DOHH2 (cell line): ENCODE measurements around the gene AKAIN1.

Experiments
- H3F3A ChIP-seq: fragments of 200-600 bp; sonication (generic), shearing (Covaris generic); 2 replicates; pipeline ENCODE4 v1.6.0; 2016; ENCODE audit warnings: antibody characterized with exemption, mild to moderate bottlenecking; ENCODE audit not compliant: control insufficient read depth, insufficient read depth
- H3K27ac ChIP-seq: fragments of 200-600 bp; sonication (generic); 2 replicates; pipeline ENCODE4 v1.5.1; 2014; ENCODE audit warnings: low read depth, mild to moderate bottlenecking, low read length, moderate library complexity
- H3K27me3 ChIP-seq: fragments of 200-600 bp; sonication (generic); 2 replicates; pipeline ENCODE4 v1.6.1; 2014; ENCODE audit warnings: mild to moderate bottlenecking, low read length, mixed read lengths; ENCODE audit not compliant: control insufficient read depth
- H3K36me3 ChIP-seq: fragments of 200-600 bp; sonication (generic); 2 replicates; pipeline ENCODE4 v1.6.1; 2014; ENCODE audit warnings: mild to moderate bottlenecking, low read length, moderate library complexity, mixed read lengths; ENCODE audit not compliant: control insufficient read depth
- H3K4me1 ChIP-seq: fragments of 200-600 bp; sonication (generic); 2 replicates; pipeline ENCODE4 v1.6.1; 2014; ENCODE audit warnings: mild to moderate bottlenecking, low read length, mixed read lengths; ENCODE audit not compliant: control insufficient read depth
- H3K4me2 ChIP-seq: fragments of 200-600 bp; sonication (generic); 2 replicates; pipeline ENCODE4 v1.6.0; 2014; ENCODE audit warnings: mild to moderate bottlenecking, low read length, moderate library complexity
- H3K4me3 ChIP-seq: fragments of 200-600 bp; sonication (generic); 2 replicates; pipeline ENCODE4 v1.5.1; 2014; ENCODE audit warnings: mild to moderate bottlenecking, low read length, mixed read lengths
- H3K79me2 ChIP-seq: fragments of 200-600 bp; sonication (generic); 2 replicates; pipeline ENCODE4 v1.6.1; 2014; ENCODE audit warnings: mild to moderate bottlenecking, low read length, mixed read lengths; ENCODE audit not compliant: control insufficient read depth
- H3K9me2 ChIP-seq: fragments of 200-600 bp; sonication (generic); replicated peaks from 2 replicates; pipeline ENCODE4 v1.6.1; 2014; ENCODE audit warnings: mild to moderate bottlenecking, low read length, mixed read lengths; ENCODE audit not compliant: control insufficient read depth
- H3K9me3 ChIP-seq: fragments of 200-600 bp; sonication (generic); 2 replicates; pipeline ENCODE4 v1.6.1; 2014; ENCODE audit warnings: antibody characterized with exemption, low read length, mixed read lengths; ENCODE audit not compliant: control insufficient read depth, insufficient read depth
- H4K20me1 ChIP-seq: fragments of 200-600 bp; sonication (generic); 2 replicates; pipeline ENCODE4 v1.6.0; 2014; ENCODE audit warnings: low read depth, mild to moderate bottlenecking, antibody characterized with exemption, low read length, moderate library complexity; ENCODE audit not compliant: control insufficient read depth, insufficient read depth
- CTCF ChIP-seq: fragments of 200-600 bp; sonication (generic); IDR thresholded peaks from one replicate; pipeline ENCODE4 v1.5.1; 2014; ENCODE audit warnings: antibody characterized with exemption, mild to moderate bottlenecking, low read depth, low read length; ENCODE audit not compliant: poor library complexity, severe bottlenecking
- EZH2phosphoT487 ChIP-seq: fragments of 200-600 bp; sonication (generic); IDR thresholded peaks from 2 replicates; pipeline ENCODE4 v1.6.1; 2017; ENCODE audit warnings: borderline replicate concordance, mild to moderate bottlenecking, antibody characterized with exemption, low read length, moderate library complexity, mixed read lengths

Gene AKAIN1

GRCh38 chr18:5142859-5143258, 54.2 kb downstream of the AKAIN1 start:
- no peaks in the 10 kb centered on the region for H3F3A ChIP-seq
- no peaks in the 10 kb centered on the region for H3K9me2 ChIP-seq
- H3K27ac ChIP-seq: no peak overlapping the region
- H4K20me1 ChIP-seq: no peaks in the 10 kb centered on the region
- H3K27me3 ChIP-seq: no peaks in the 10 kb centered on the region
- H3K36me3 ChIP-seq: no peaks in the 10 kb centered on the region
- no peaks in the 10 kb centered on the region for H3K4me1 ChIP-seq
- H3K4me3 ChIP-seq: no peak overlapping the region
- no peak overlapping the region for H3K4me2 ChIP-seq
- H3K79me2 ChIP-seq: no peaks in the 10 kb centered on the region
- no peaks in the 10 kb centered on the region for H3K9me3 ChIP-seq
- no peak for TF ChIP-seq EZH2phosphoT487
- TF ChIP-seq CTCF: no peak

DNA sequence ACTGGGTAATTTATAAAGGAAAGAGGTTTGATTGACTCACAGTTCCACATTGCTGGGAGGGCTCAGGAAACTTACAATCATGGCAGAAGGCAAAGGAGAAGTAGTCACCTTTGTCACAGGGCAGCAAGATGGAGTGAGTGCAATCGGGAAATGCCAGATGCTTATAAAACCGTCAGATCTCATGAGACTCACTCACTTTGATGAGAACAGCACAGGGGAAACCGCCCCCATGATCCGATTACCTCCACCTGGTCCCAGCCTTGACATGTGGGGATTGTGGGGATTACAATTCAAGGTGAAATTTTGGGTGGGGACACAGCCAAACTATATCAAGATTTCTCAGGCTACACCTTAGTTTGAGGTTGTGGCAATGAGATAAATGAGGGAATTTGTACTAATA, 54.9 kb downstream of the AKAIN1 start:
- Histone ChIP-seq H3K4me2 (no peak overlapping the region), H3F3A (no peaks in the 10 kb centered on the region), H3K9me3 (no peaks in the 10 kb centered on the region), H3K36me3 (no peaks in the 10 kb centered on the region), H4K20me1 (no peaks in the 10 kb centered on the region), H3K27me3 (no peaks in the 10 kb centered on the region), H3K27ac (no peak overlapping the region), H3K79me2 (no peaks in the 10 kb centered on the region), H3K4me1 (no peaks in the 10 kb centered on the region), H3K9me2 (no peaks in the 10 kb centered on the region), H3K4me3 (no peak overlapping the region)
- TF ChIP-seq EZH2phosphoT487 (no peak), CTCF (no peak)

- Histone ChIP-seq H3K4me1 (no peaks in the 10 kb centered on the region), H3F3A (no peaks in the 10 kb centered on the region), H3K4me2 (no peak overlapping the region), H3K9me2 (no peaks in the 10 kb centered on the region), H3K79me2 (no peaks in the 10 kb centered on the region), H4K20me1 (no peaks in the 10 kb centered on the region), H3K9me3 (no peaks in the 10 kb centered on the region), H3K4me3 (no peak overlapping the region), H3K36me3 (no peaks in the 10 kb centered on the region), H3K27ac (no peak overlapping the region), H3K27me3 (no peaks in the 10 kb centered on the region)
- TF ChIP-seq EZH2phosphoT487: no peak
- TF ChIP-seq CTCF: no peak
Measured at GRCh38 chr18:5137261-5137660, 59.8 kb downstream of the AKAIN1 start.

DNA sequence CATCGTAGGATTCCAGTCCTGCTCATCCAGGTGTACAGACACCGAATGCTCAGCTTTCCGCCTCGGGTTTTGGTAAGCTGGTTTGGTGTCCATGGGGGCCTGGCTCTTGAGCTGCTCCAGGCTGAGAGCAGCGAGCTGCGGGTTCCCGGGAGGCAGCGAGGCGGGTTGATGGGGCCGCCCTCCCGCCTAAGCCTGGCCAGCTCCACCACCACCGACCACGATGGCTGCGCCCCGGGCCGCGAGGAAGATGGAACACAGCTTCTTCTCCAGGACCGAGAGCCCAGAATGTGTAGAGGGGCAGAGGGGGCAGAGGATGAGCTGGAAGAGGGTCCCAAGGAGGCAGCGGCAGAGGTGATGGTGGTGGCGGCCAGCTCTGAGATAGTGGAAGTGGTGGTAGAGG, 64.1 kb downstream of the AKAIN1 start:
- Histone ChIP-seq H3K4me1 (no peaks in the 10 kb centered on the region), H3K4me2 (no peak overlapping the region), H3K27ac (no peak overlapping the region), H3K9me3 (no peaks in the 10 kb centered on the region), H3F3A (no peaks in the 10 kb centered on the region), H3K36me3 (no peaks in the 10 kb centered on the region), H3K4me3 (no peak overlapping the region), H3K27me3 (no peaks in the 10 kb centered on the region), H3K9me2 (no peaks in the 10 kb centered on the region), H4K20me1 (no peaks in the 10 kb centered on the region), H3K79me2 (no peaks in the 10 kb centered on the region)
- no peak for TF ChIP-seq CTCF
- TF ChIP-seq EZH2phosphoT487: no peak
